MCF 10A (cell line): ENCODE results near the gene MITF. TPM values are rescaled to one million over a fixed set of nuclear protein-coding genes. Genes with fewer than 3 reads are reported as not detected.
A peak's percentile ranks its signal among the peaks of the same experiment; 100 is the strongest.

Experiments
- BruUV-seq: library from RNA; stranded (reverse); fragments of 400-500 nt; replicated peaks from 2 replicates; lab custom pipeline; 2021; lab: Mats Ljungman, UMichigan
- CTCF ChIA-PET: fragments of 300-600 bp; sonication (Branson Sonifier 250); formaldehyde crosslinking; extraction: SDS; loops from one replicate; lab custom pipeline; 2021; ENCODE audit warnings: antibody characterized with exemption, inconsistent platforms; lab: Yijun Ruan, JAX
- POLR2A ChIA-PET: fragments of 300-600, 350-650 bp; sonication (Branson Sonifier 250); formaldehyde crosslinking; extraction: SDS; loops from one replicate; lab custom pipeline; 2020; ENCODE audit warnings: antibody characterized with exemption, inconsistent platforms; lab: Yijun Ruan, JAX
- DNase-seq: peaks from one replicate; pipeline ENCODE4 v3.0.0-alpha.2; 2018; ENCODE audit not compliant: unreplicated experiment
- H3K27ac Mint-ChIP-seq: one replicate; pipeline ENCODE4 v1.8.0; 2022; ENCODE audit warnings: mild to moderate bottlenecking, low read depth, mixed read lengths; ENCODE audit not compliant: unreplicated experiment
- H3K27me3 Mint-ChIP-seq: one replicate; pipeline ENCODE4 v1.8.0; 2022; ENCODE audit warnings: mixed read lengths; ENCODE audit not compliant: insufficient read depth, unreplicated experiment
- H3K36me3 Mint-ChIP-seq: one replicate; pipeline ENCODE4 v1.8.0; 2022; ENCODE audit warnings: mild to moderate bottlenecking, moderate library complexity, mixed read lengths; ENCODE audit not compliant: insufficient read depth, unreplicated experiment
- H3K4me1 Mint-ChIP-seq: one replicate; pipeline ENCODE4 v1.8.0; 2022; ENCODE audit warnings: mixed read lengths; ENCODE audit not compliant: insufficient read depth, unreplicated experiment
- H3K4me3 Mint-ChIP-seq: one replicate; pipeline ENCODE4 v1.8.0; 2022; ENCODE audit warnings: mild to moderate bottlenecking, moderate library complexity, mixed read lengths; ENCODE audit not compliant: unreplicated experiment
- H3K9me3 Mint-ChIP-seq: one replicate; pipeline ENCODE4 v1.8.0; 2022; ENCODE audit warnings: mixed read lengths; ENCODE audit not compliant: unreplicated experiment
- intact Hi-C: fragments of 100-400 bp; cut with micrococcal nuclease; formaldehyde crosslinking; loops from 2 replicates; pipeline ENCODE4 v1.14.1; 2022
- total RNA-seq: library from RNA; stranded (reverse); gene quantifications from 2 replicates; pipeline ENCODE4 v1.2.3, GENCODE V29; 2022
- TF ChIP-seq, protein P1 (sequence below): fragments of 200-600 bp; IDR thresholded peaks from one replicate; pipeline ENCODE4 v1.8.0; 2022; ENCODE audit warnings: antibody characterized with exemption, mild to moderate bottlenecking; ENCODE audit not compliant: unreplicated experiment

Gene MITF
- total RNA-seq, 1 experiment from 2014 or later = 16.1 TPM

DNA sequence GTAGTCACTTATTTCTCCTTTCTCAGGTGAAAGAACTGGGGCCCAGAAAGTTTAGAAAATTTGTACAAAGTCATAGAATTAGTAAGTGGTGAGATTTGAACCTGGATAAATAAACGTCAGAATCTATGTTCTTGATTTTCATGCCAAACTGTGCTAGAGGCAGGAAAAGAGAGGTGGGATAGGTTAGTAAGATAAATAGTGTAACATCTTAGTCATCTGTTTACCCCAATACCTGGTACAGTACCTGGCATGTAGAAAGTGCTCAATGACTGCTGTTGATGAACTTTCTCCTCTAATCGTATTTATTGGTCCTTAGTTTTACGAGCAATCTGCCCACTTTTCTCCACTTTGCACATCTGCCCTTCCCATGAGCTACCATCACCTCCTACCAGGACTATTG is 124.9 kb downstream of the MITF start:
- TF ChIP-seq, protein P1, sequence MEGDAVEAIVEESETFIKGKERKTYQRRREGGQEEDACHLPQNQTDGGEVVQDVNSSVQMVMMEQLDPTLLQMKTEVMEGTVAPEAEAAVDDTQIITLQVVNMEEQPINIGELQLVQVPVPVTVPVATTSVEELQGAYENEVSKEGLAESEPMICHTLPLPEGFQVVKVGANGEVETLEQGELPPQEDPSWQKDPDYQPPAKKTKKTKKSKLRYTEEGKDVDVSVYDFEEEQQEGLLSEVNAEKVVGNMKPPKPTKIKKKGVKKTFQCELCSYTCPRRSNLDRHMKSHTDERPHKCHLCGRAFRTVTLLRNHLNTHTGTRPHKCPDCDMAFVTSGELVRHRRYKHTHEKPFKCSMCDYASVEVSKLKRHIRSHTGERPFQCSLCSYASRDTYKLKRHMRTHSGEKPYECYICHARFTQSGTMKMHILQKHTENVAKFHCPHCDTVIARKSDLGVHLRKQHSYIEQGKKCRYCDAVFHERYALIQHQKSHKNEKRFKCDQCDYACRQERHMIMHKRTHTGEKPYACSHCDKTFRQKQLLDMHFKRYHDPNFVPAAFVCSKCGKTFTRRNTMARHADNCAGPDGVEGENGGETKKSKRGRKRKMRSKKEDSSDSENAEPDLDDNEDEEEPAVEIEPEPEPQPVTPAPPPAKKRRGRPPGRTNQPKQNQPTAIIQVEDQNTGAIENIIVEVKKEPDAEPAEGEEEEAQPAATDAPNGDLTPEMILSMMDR = no peak
- POLR2A ChIA-PET = no interaction called here
- no peak for DNase-seq
- Mint-ChIP-seq H3K4me3 (no peak overlapping the region), H3K27ac (no peak overlapping the region), H3K4me1 (peaks cover 32% of the 10 kb centered on the region), H3K36me3 (no peaks in the 10 kb centered on the region), H3K27me3 (no peaks in the 10 kb centered on the region), H3K9me3 (no peaks in the 10 kb centered on the region)
- intact Hi-C loops = no loop called here
- CTCF ChIA-PET = interaction anchor here (0.6 to 6.4 kb wide), 7 partner anchors 9 to 177 kb away, joined by 3 to 31 read pairs (median 4); partner anchors contain the start of gene MITF
- no TSS peak for BruUV-seq

- intact Hi-C loops = no loop called here
- no peak overlapping the region for H3K27ac Mint-ChIP-seq
- DNase-seq = no peak
- H3K9me3 Mint-ChIP-seq = no peaks in the 10 kb centered on the region
- no peaks in the 10 kb centered on the region for H3K36me3 Mint-ChIP-seq
- no peak overlapping the region for H3K4me3 Mint-ChIP-seq
- H3K27me3 Mint-ChIP-seq = no peaks in the 10 kb centered on the region
- ChIA-PET POLR2A (no interaction called here), CTCF (interaction anchor here (0.7 to 6.4 kb wide), 5 partner anchors 9 to 178 kb away, joined by 3 to 31 read pairs (median 4); no protein-coding TSS in a partner anchor)
- TF ChIP-seq, protein P1 = no peak
- peaks cover 38% of the 10 kb centered on the region for H3K4me1 Mint-ChIP-seq
- BruUV-seq = no TSS peak
Measured at GRCh38 chr3:69864766-69865165, 125.5 kb downstream of the MITF start.

- DNase-seq = peak; percentile 9
- intact Hi-C loops = no loop called here
- peak overlapping the region; percentile 51 for H3K4me3 Mint-ChIP-seq
- TF ChIP-seq, protein P1 = no peak
- peak overlapping the region; percentile 54 for H3K27ac Mint-ChIP-seq
- ChIA-PET POLR2A (interaction anchor here (0.6 to 1.6 kb wide), 5 partner anchors 11 to 814 kb away, joined by 3 to 4 read pairs (median 4); partner anchors contain the start of genes MITF and TMF1), CTCF (interaction anchor here (0.5 to 6.4 kb wide), 7 partner anchors 10 to 1278 kb away, joined by 3 to 31 read pairs (median 3); no protein-coding TSS in a partner anchor)
- peaks cover 40% of the 10 kb centered on the region for H3K4me1 Mint-ChIP-seq
- H3K36me3 Mint-ChIP-seq = no peaks in the 10 kb centered on the region
- BruUV-seq = no TSS peak
- no peaks in the 10 kb centered on the region for H3K27me3 Mint-ChIP-seq
- H3K9me3 Mint-ChIP-seq = no peaks in the 10 kb centered on the region
Measured at GRCh38 chr3:69865925-69866679, 126.8 kb downstream of the MITF start.

GRCh38 chr3:69866988-69867720 is 127.9 kb downstream of the MITF start:
- Mint-ChIP-seq H3K4me3 (peak overlapping the region; percentile 39), H3K27ac (peak overlapping the region; percentile 54), H3K4me1 (peaks cover 40% of the 10 kb centered on the region), H3K9me3 (no peaks in the 10 kb centered on the region), H3K27me3 (no peaks in the 10 kb centered on the region), H3K36me3 (no peaks in the 10 kb centered on the region)
- intact Hi-C loops = no loop called here
- DNase-seq = peak; percentile 17
- TF ChIP-seq, protein P1 = no peak
- BruUV-seq = no TSS peak
- ChIA-PET CTCF (interaction anchor here (0.5 to 6.4 kb wide), 3 partner anchors 12 to 778 kb away, joined by 3 to 31 read pairs (median 3); no protein-coding TSS in a partner anchor), POLR2A (interaction anchor here (0.6 to 1.6 kb wide), 3 partner anchors 67 to 128 kb away, joined by 3 to 4 read pairs (median 4); partner anchors contain the start of gene MITF)
